Naive B cell (primary cell): ENCODE data around the gene UGT3A1. TPM values are rescaled to one million over a fixed set of nuclear protein-coding genes. Genes with fewer than 3 reads are reported as not detected.
"Not testable (repeated sequence)": the region's sequence is repeated elsewhere in the genome, so short reads cannot be mapped to it uniquely, and the experiment has no call there.

Source experiments
- ATAC-seq, 2 donors: fragments of 150-1000 bp; cut with Tn5 transposase; 2 replicates each; pipeline ENCODE4 v1.10.0; 2021; ENCODE audit warnings: low read depth in 2 of 2, mild to moderate bottlenecking in 2 of 2, moderate library complexity in 2 of 2
- DNase-seq: peaks from one replicate; pipeline ENCODE4 v3.0.0; 2022
- H3K27ac Mint-ChIP-seq, 6 donors: one replicate each; pipeline ENCODE4 v1.8.0; 2020 to 2022; ENCODE audit warnings: mild to moderate bottlenecking in 6 of 6, mixed read lengths in 6 of 6, moderate library complexity in 5 of 6, inconsistent platforms in 2 of 6
- H3K27me3 Mint-ChIP-seq, 3 donors: one replicate each; pipeline ENCODE4 v1.8.0; 2021 to 2022; ENCODE audit warnings: mixed read lengths in 3 of 3, mild to moderate bottlenecking in 1 of 3
- H3K36me3 Mint-ChIP-seq, 2 donors: one replicate each; pipeline ENCODE4 v1.8.0; 2020 to 2022; ENCODE audit warnings: mixed read lengths in 2 of 2, inconsistent platforms in 1 of 2, mild to moderate bottlenecking in 1 of 2
- H3K4me1 Mint-ChIP-seq, 3 donors: one replicate each; pipeline ENCODE4 v1.8.0; 2020 to 2022; ENCODE audit warnings: mixed read lengths in 3 of 3, inconsistent platforms in 1 of 3, mild to moderate bottlenecking in 1 of 3, moderate library complexity in 1 of 3
- H3K4me3 Mint-ChIP-seq, 8 donors: one replicate each; pipeline ENCODE4 v1.8.0; 2020 to 2022; ENCODE audit warnings: mild to moderate bottlenecking in 8 of 8, mixed read lengths in 8 of 8, moderate library complexity in 8 of 8, inconsistent platforms in 2 of 8
- H3K9me3 Mint-ChIP-seq, 7 donors: one replicate each; pipeline ENCODE4 v1.8.0; 2020 to 2022; ENCODE audit warnings: mixed read lengths in 7 of 7, mild to moderate bottlenecking in 5 of 7, inconsistent platforms in 2 of 7, moderate library complexity in 1 of 7
- polyA plus RNA-seq, 6 donors: library from polyadenylated mRNA; unstranded; fragments of 300-500 nt; fragmentation: Illumina TruSeq; gene quantifications; one replicate each; pipeline ENCODE4 v1.2.3, GENCODE V29; 2021; ENCODE audit warnings: low read depth in 6 of 6

The UGT3A1 gene, protein sequence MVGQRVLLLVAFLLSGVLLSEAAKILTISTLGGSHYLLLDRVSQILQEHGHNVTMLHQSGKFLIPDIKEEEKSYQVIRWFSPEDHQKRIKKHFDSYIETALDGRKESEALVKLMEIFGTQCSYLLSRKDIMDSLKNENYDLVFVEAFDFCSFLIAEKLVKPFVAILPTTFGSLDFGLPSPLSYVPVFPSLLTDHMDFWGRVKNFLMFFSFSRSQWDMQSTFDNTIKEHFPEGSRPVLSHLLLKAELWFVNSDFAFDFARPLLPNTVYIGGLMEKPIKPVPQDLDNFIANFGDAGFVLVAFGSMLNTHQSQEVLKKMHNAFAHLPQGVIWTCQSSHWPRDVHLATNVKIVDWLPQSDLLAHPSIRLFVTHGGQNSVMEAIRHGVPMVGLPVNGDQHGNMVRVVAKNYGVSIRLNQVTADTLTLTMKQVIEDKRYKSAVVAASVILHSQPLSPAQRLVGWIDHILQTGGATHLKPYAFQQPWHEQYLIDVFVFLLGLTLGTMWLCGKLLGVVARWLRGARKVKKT
- polyA plus RNA-seq: under 1 TPM in 1 of 6 donors, not detected in 5; 0.12 TPM

DNA sequence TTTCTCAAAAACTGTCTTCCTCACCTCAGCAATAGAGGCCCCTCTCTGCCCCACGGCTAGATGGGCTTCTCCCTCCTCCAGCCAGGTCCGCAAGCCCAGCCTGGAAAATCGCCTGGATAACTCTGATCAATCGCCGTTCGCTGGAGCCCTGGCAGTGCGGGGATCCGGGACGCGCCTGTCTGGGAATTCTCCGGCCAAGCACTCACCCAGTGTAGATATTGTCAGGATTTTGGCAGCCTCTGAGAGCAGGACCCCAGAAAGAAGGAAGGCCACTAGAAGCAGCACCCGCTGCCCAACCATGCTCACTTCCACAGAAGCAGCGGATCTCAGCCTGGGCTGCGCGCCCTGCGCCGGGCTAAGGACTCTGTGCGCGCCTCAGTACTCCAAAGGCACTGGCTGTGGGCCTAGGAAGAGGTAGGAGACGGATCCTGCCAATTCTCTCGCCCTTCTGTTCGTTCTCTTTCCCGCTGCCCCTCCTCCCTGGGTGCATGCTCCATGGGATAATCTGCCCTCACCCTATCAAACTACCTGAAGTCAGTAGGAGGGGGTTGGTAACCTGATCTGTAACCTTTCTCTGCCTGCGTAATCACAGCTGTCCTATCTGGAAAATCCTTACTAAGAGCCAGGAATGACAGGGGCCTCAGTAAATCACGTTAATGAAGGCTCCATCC is at the start of gene UGT3A1:
Gene UGT3A1 (minus strand): TSS at position 450 of the 671 bp plus-strand sequence. CDS start 150 bp downstream, at position 300.
- DNase-seq: no peak
- no peak within 1 kb of the TSS for H3K4me3 Mint-ChIP-seq
- no peak within 1 kb of the TSS for H3K27ac Mint-ChIP-seq
- H3K27me3 Mint-ChIP-seq: peaks cover 10 to 22% (median 14%) of the 10 kb centered on the region in 3 donors
- H3K36me3 Mint-ChIP-seq: no peaks in the 10 kb centered on the region
- H3K9me3 Mint-ChIP-seq: no peaks in the 10 kb centered on the region
- no peaks in the 10 kb centered on the region for H3K4me1 Mint-ChIP-seq
- no peak for ATAC-seq

DNA sequence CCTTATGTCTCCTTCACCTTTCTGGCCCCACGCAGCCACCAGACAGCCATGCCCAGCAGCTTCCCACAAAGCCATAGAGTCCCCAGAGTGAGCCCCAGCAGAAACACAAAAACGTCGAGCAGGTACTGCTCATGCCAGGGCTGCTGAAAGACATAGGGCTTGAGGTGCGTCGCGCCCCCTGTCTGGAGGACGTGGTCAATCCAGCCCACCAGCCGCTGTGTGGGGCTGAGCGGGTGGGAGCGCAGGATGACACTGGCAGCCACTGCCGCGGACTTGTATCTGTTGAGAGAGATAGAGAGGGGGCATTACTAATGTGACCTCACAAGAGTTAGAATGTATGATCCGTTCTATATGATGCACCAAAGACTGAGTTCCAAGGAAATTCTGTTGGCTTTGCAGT is 44.5 kb upstream of the UGT3A1 start:
- H3K4me1 Mint-ChIP-seq: no peaks in the 10 kb centered on the region
- ATAC-seq (no peak), DNase-seq (no peak)
- no peaks in the 10 kb centered on the region for H3K9me3 Mint-ChIP-seq
- no peaks in the 10 kb centered on the region for H3K36me3 Mint-ChIP-seq
- no peak overlapping the region for H3K4me3 Mint-ChIP-seq
- H3K27me3 Mint-ChIP-seq: no peaks in the 10 kb centered on the region
- no peak overlapping the region for H3K27ac Mint-ChIP-seq

DNA sequence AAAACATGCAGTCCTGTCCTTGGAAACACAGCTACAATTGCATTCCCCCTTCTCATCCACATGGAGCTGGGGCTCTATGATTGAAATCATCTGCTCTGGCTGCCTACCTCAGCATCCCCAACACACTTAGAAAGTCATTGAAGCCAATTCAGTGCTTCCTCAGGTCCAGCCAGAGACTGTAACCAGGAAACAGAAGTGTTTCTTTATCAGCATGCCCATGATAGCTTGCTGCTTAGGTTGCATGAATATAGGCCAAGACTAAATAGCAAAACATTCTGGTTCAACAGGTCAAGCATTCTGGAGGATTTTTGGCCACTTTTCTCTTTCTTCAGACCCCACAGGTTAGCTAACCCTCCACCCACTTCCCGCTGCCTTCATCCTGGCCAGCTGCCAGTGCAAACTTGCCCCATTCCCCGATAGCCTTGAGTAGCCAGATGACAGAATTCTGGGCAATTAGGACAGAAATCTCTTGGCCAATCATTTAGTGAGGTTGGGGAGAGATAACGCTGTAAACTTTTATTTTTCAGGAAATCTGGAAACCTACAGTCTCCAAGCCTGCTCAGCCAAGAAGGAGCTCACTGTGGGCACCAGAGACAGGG is 43.4 kb upstream of the UGT3A1 start:
- ATAC-seq, DNase-seq, H3K9me3 Mint-ChIP-seq: not testable (repeated sequence)

DNA sequence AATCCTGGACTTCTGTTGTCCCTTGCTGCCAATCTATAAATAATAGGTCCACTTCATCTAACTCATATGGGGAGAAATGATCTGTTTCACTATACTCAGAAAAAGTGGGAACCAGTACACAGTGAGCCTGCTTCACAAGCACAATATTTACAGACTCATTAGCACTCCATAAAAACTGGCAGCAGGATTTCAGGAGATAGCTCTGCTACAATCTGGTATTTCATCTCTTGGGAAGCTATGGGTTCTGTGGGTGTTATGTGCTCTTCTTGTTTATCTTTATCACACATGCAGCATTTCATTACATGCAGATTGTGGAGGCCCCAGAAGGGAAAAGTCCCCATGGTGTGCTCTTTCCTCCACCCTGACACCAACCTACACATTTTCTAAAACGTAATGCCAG is 42.3 kb upstream of the UGT3A1 start:
- Mint-ChIP-seq H3K36me3 (no peaks in the 10 kb centered on the region), H3K4me3 (no peak overlapping the region), H3K9me3 (peaks cover 0 to 5% (median 0%) of the 10 kb centered on the region in 7 donors), H3K4me1 (no peaks in the 10 kb centered on the region), H3K27me3 (no peaks in the 10 kb centered on the region), H3K27ac (no peak overlapping the region)
- no peak for DNase-seq
- ATAC-seq: no peak

More for the DNA sequence above, 43.4 kb upstream of the UGT3A1 start:
- not testable (repeated sequence) for H3K36me3 Mint-ChIP-seq, H3K27me3 Mint-ChIP-seq, H3K4me3 Mint-ChIP-seq, H3K4me1 Mint-ChIP-seq
- peak overlapping the region in 1 of 6 donors; percentile 53 for H3K27ac Mint-ChIP-seq

DNA sequence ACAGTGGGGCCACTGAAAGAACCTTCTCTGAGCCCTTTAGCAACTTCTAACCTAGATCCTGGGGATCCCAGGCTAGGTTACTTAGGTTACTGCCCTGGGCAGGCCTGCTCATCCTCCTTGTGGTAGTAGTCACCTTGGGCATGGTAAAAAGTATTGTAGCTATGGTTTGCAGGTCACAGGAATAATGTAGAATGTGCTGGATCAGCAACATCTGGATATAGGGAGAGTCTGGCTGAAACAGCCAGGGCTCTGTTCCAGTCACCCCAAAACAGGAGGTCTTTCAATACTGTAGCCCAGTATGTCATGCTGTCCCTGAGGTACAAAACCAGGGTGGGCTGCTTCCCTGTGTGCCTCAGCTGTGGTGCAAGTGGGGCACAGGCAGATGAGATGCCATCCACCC is 41.9 kb upstream of the UGT3A1 start:
- H3K9me3 Mint-ChIP-seq: peaks cover 0 to 8% (median 0%) of the 10 kb centered on the region in 7 donors
- no peak overlapping the region for H3K4me3 Mint-ChIP-seq
- H3K27ac Mint-ChIP-seq: no peak overlapping the region
- no peak for ATAC-seq
- peaks cover 0 to 4% (median 0%) of the 10 kb centered on the region in 3 donors for H3K27me3 Mint-ChIP-seq
- no peaks in the 10 kb centered on the region for H3K4me1 Mint-ChIP-seq
- H3K36me3 Mint-ChIP-seq: no peaks in the 10 kb centered on the region
- no peak for DNase-seq

DNA sequence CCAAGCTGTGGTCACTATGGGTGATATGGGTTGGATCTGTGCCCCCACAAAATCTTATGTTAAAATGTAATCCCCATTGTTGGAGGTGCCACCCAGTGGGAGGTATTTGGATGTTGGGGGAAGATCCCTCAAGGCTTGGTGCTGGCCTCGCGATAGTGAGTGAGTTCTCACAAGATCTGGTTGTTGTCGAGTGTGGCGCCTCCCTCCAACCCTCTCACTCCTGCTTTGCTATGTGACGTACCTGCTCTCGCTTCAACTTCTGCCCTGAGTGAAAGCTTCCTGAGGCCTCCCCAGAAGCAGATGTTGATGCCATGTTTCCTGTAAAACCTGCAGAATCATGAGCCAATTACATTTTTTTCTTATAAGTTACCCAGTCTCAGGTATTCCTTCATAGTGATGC is 40.0 kb upstream of the UGT3A1 start:
- H3K36me3 Mint-ChIP-seq: no peaks in the 10 kb centered on the region
- H3K27me3 Mint-ChIP-seq: peaks cover 0 to 5% (median 0%) of the 10 kb centered on the region in 3 donors
- ATAC-seq (no peak), DNase-seq (no peak)
- H3K4me1 Mint-ChIP-seq: no peaks in the 10 kb centered on the region
- no peak overlapping the region for H3K4me3 Mint-ChIP-seq
- H3K9me3 Mint-ChIP-seq: peaks cover 0 to 10% (median 7%) of the 10 kb centered on the region in 7 donors
- H3K27ac Mint-ChIP-seq: no peak overlapping the region

DNA sequence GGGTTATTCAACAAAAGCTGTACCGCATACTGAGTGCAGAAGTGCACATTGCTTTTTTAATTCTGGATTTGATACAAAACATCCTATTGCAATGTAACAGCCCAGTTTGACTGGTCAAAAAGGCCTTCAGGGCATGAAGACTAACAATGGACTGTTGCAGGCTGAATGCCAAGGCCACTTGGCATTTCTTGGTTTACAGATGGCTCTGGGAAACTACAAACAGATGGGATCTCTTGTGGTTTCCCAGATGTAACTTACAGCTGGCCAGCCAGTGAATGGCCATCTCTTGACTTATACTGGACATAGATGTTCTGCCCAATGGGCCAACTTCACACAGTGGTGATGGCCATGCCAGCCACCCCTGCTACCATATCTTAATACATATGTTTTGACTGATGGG is 38.7 kb upstream of the UGT3A1 start:
- Mint-ChIP-seq H3K27me3 (peaks cover 0 to 5% (median 0%) of the 10 kb centered on the region in 3 donors), H3K27ac (no peak overlapping the region), H3K36me3 (peaks cover 0 to under 1% of the 10 kb centered on the region in 2 donors), H3K4me3 (no peak overlapping the region), H3K4me1 (no peaks in the 10 kb centered on the region), H3K9me3 (peaks cover 0 to 20% (median 9%) of the 10 kb centered on the region in 7 donors)
- DNase-seq: no peak
- ATAC-seq: no peak

DNA sequence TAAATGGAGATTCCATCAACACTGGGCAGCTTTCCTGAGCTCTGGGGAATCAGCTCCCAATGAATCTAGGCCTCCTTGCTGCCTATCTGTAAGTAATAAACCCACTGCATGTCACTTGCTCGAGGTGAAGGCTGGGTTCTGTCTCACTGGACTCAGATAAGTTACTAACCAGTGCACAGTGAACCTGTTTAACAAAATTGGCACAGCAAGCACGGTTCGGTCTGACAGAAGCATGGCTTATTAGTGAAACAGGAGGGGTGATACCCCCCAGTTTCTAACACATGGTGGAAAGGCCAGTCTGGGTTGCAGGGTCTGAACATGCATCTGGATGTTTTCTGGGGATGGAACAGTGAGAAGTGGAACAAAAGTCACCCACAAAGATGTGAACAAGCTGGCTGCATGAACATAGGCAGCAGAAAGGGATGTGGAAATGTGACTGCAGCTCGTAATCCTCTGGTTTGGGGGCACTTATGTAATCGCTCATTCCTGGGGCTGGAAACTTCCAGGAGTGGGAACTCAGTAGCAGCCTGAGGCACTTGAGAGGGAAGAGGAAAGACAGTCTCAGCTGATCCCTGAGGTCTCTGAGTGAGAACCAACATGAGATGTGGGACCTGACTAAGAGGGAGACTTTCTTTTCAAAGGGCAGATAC is 37.8 kb upstream of the UGT3A1 start:
- no peak for DNase-seq
- peaks cover 0 to 9% of the 10 kb centered on the region in 2 donors for H3K36me3 Mint-ChIP-seq
- peaks cover 0 to 30% (median 11%) of the 10 kb centered on the region in 7 donors for H3K9me3 Mint-ChIP-seq
- H3K4me3 Mint-ChIP-seq: no peak overlapping the region
- H3K4me1 Mint-ChIP-seq: no peaks in the 10 kb centered on the region
- no peak for ATAC-seq
- peak overlapping the region in 1 of 6 donors; percentile 35 for H3K27ac Mint-ChIP-seq
- H3K27me3 Mint-ChIP-seq: peaks cover 0 to 5% (median 0%) of the 10 kb centered on the region in 3 donors

DNA sequence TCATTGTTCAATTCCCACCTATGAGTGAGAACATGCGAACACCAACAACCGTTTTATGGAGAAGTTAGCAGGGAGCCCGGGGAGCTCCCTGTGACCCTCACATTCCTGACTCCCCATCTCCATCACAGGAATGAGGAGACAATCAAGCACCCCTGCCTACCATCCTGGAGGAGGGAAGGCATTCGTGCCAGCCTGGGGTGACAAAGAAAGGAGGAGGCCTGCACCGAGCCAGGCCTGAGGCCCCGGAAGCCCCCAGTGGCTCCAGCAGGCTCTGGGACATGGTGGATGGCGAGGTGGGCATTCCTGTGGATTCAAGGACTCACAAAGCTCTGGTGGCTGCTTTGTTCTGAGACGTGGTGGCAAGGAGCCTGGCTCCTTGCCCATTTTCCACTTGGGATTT is 36.5 kb upstream of the UGT3A1 start:
- Mint-ChIP-seq H3K4me3 (no peak overlapping the region), H3K4me1 (no peaks in the 10 kb centered on the region), H3K27ac (no peak overlapping the region), H3K27me3 (peaks cover 0 to 5% (median 0%) of the 10 kb centered on the region in 3 donors), H3K36me3 (peaks cover 0 to 9% of the 10 kb centered on the region in 2 donors), H3K9me3 (peaks cover 0 to 30% (median 11%) of the 10 kb centered on the region in 7 donors)
- ATAC-seq (no peak), DNase-seq (no peak)

DNA sequence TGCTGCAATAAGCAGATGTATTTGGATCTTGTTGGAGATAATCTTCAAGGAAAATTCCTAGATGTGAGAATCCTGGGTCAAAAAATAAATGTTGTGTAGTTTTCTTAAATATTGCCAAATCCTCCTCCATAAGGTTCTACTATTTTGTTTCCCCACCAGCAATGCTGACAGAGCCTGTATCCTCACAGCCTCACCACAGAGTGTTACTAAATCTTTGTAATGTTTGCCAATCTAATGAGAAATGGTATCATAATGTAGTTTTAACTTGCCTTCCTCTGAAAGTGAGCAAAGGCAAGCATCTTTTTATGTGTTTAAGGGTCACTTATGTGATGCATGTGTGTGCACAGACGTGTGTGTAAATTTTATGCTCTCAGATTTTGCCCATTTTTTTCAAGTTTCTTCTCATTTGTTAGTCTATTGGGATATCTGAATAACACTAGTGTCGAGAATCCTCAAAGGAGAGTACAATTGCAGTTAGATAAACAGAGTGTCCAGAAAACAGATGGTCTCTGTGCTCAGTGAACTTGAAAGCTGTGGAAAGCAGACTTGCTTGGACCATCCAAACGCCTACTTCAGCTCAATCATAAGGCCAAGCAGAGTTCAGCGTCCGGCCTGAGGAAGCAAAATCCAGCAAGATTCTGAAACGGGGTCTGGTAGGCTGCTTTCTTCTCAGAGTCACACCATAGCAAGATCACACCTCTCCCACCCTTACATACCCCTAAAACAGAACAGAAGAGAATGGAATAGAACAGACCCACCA is 35.7 kb upstream of the UGT3A1 start:
- no peak overlapping the region for H3K27ac Mint-ChIP-seq
- no peaks in the 10 kb centered on the region for H3K4me1 Mint-ChIP-seq
- H3K27me3 Mint-ChIP-seq: peaks cover 0 to 5% (median 0%) of the 10 kb centered on the region in 3 donors
- DNase-seq: no peak
- peaks cover 0 to 9% of the 10 kb centered on the region in 2 donors for H3K36me3 Mint-ChIP-seq
- H3K9me3 Mint-ChIP-seq: peaks cover 0 to 30% (median 12%) of the 10 kb centered on the region in 7 donors
- H3K4me3 Mint-ChIP-seq: no peak overlapping the region
- ATAC-seq: no peak

DNA sequence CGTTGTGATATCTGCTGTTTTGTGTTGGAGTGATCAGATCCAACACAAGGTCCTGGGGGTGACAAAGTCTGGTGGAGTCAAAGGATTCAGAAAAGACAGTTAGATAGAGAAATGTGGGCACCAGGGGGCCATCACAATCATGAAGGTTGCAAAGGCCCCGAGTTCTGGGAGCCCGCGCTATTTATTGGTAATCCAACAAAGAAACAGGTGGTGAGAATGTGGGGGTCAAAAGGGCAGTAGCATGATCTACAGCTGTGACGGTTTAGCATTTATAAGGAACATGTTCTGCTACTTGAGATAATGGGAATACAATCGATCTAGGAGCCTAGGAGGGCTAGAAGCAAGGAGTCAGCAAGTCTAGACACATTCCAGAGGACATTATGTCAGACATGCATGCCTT is 31.1 kb upstream of the UGT3A1 start:
- H3K4me1 Mint-ChIP-seq, H3K4me3 Mint-ChIP-seq, H3K36me3 Mint-ChIP-seq, H3K27me3 Mint-ChIP-seq, DNase-seq, ATAC-seq, H3K27ac Mint-ChIP-seq: not testable (repeated sequence)
- H3K9me3 Mint-ChIP-seq: peaks cover 0 to 40% (median 12%) of the 10 kb centered on the region in 7 donors

DNA sequence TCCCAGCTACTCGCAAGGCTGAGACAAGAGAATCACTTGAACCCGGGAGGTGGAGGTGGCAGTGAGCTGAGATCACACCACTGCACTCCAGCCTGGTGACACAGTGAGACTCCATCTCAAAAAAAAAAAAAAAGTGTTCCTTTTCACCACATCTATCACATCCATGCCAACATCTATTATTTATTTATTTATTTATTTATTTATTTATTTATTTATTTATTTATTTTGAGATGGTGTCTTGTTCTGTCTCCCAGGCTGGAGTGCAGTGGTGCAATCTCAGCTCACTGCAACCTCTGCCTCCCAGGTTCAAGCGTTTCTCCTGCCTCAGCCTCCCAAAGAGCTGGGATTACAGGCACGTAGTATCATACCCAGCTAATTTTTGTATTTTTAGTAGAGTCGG is 28.4 kb upstream of the UGT3A1 start:
- not testable (repeated sequence) for DNase-seq, ATAC-seq, H3K27me3 Mint-ChIP-seq, H3K27ac Mint-ChIP-seq, H3K36me3 Mint-ChIP-seq, H3K4me3 Mint-ChIP-seq, H3K4me1 Mint-ChIP-seq
- peaks cover 14 to 36% (median 23%) of the 10 kb centered on the region in 7 donors for H3K9me3 Mint-ChIP-seq
